OCI-LY7 (cell line): ENCODE measurements around the gene REXO1.

ENCODE experiments used
- CTCF ChIP-seq: fragments of 200-600 bp; sonication (generic); conservative IDR thresholded peaks from 2 replicates; pipeline ENCODE4 v1.5.1; 2014; ENCODE audit warnings: mild to moderate bottlenecking, antibody characterized with exemption, low read length, moderate library complexity, mixed read lengths
- EZH2phosphoT487 ChIP-seq: fragments of 200-600 bp; sonication (generic); IDR thresholded peaks from 2 replicates; pipeline ENCODE4 v1.6.1; 2018; ENCODE audit warnings: low read depth, borderline replicate concordance, mild to moderate bottlenecking, mixed run types, antibody characterized with exemption, low read length, moderate library complexity, mixed read lengths

GRCh38 chr19:1846517-1847204 is 1.6 kb downstream of the REXO1 start:
- TF ChIP-seq CTCF (no peak), EZH2phosphoT487 (no peak)
